ENCODE data around the gene SYP. TPM values are rescaled to one million over a fixed set of nuclear protein-coding genes. Genes with fewer than 3 reads are reported as not detected.

The SYP gene
- total and polyA plus RNA-seq, 10 donors, result 0.48 to 3.6 (median 1.5) TPM

DNA sequence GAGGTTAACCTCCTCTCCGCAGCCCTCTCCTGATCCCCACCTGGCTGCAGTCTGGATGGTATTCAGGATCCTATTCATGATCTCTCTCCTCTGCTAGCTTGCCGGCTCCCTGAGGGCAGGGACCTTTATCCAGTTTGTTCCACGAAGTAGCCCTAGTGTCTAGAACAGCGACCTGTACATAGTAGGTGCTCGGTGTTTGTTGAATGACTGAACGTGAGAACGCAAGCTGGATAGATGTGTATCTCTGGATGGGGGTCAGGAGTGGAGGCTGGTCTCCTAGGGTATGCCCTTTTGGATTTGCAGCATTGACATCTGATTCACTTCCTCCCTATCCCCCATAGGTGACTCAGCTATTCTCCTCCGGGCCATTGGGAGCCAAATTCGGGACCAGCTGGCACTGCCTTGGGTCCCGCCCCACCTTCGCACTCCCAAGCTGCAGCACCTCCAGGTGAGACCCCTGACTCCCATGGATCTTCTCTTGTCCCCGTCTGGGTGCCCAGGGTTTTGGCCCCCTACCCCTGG is 42.6 kb upstream of the SYP start:
- H3K27me3 ChIP-seq (replicated peaks in 1 of 7), result no peaks in the 10 kb centered on the region
- peaks cover 0 to 79% (median 40%) of the 10 kb centered on the region in 6 donors for H3K36me3 ChIP-seq
- no peak overlapping the region for H3K4me3 ChIP-seq
- H3K27ac ChIP-seq, result no peak overlapping the region
- no peak for DNase-seq
- TF ChIP-seq POLR2AphosphoS5 (IDR thresholded peaks at IDR 0.05) (no peak), POLR2A (IDR thresholded peaks at IDR 0.05) (no peak)
- TF ChIP-seq, protein P1, sequence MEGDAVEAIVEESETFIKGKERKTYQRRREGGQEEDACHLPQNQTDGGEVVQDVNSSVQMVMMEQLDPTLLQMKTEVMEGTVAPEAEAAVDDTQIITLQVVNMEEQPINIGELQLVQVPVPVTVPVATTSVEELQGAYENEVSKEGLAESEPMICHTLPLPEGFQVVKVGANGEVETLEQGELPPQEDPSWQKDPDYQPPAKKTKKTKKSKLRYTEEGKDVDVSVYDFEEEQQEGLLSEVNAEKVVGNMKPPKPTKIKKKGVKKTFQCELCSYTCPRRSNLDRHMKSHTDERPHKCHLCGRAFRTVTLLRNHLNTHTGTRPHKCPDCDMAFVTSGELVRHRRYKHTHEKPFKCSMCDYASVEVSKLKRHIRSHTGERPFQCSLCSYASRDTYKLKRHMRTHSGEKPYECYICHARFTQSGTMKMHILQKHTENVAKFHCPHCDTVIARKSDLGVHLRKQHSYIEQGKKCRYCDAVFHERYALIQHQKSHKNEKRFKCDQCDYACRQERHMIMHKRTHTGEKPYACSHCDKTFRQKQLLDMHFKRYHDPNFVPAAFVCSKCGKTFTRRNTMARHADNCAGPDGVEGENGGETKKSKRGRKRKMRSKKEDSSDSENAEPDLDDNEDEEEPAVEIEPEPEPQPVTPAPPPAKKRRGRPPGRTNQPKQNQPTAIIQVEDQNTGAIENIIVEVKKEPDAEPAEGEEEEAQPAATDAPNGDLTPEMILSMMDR (IDR thresholded peaks at IDR 0.05 in 8 of 11, conservative IDR thresholded peaks at IDR 0.05 in 3 of 11), result no peak
- peaks cover 0 to 21% (median 0%) of the 10 kb centered on the region in 6 donors for H3K4me1 ChIP-seq
- no peaks in the 10 kb centered on the region for H3K9me3 ChIP-seq
- intact Hi-C loops (cut with DNase I; ENCODE audit: low total_unique reads), result no loop called here
- 81 to 94% (median 88%) methylated on average over 6 to 12 of the region's 12 CpGs for WGBS, 5 donors

DNA sequence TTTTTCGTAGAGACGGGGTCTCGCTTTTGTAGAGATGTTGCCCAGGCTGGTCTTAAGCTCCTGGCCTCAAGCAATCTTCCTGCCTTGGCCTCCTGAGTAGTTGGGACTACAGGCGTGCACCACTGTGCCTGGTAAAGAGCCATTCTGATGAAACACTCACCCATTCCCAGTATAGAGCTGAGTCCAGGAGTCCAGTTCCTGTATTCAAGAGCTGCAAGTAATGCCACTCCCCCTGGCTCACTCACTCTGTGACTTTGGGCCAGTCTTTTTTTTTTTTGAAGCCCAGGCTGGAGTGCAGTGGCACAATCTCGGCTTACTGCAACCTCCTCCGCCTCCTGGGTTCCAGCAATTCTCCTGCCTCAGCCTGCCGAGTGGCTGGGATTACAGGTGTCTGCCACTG is 38.7 kb upstream of the SYP start:
- TF ChIP-seq POLR2AphosphoS5 (IDR thresholded peaks at IDR 0.05), result no peak
- TF ChIP-seq, protein P1 (IDR thresholded peaks at IDR 0.05 in 8 of 11, conservative IDR thresholded peaks at IDR 0.05 in 3 of 11), result no peak
- no peak for TF ChIP-seq POLR2A (IDR thresholded peaks at IDR 0.05)
- H3K36me3 ChIP-seq, result peaks cover 0 to 41% (median 16%) of the 10 kb centered on the region in 6 donors
- H3K4me1 ChIP-seq, result peaks cover 0 to 46% (median 13%) of the 10 kb centered on the region in 6 donors
- DNase-seq, result peak; percentile 28
- no peaks in the 10 kb centered on the region for H3K27me3 ChIP-seq (replicated peaks in 1 of 7)
- intact Hi-C loops (cut with DNase I; ENCODE audit: low total_unique reads), result no loop called here
- no peaks in the 10 kb centered on the region for H3K9me3 ChIP-seq
- H3K27ac ChIP-seq, result no peak overlapping the region
- 70 to 90% (median 77%) methylated on average over 6 to 7 of the region's 7 CpGs for WGBS, 5 donors
- H3K4me3 ChIP-seq, result no peak overlapping the region

DNA sequence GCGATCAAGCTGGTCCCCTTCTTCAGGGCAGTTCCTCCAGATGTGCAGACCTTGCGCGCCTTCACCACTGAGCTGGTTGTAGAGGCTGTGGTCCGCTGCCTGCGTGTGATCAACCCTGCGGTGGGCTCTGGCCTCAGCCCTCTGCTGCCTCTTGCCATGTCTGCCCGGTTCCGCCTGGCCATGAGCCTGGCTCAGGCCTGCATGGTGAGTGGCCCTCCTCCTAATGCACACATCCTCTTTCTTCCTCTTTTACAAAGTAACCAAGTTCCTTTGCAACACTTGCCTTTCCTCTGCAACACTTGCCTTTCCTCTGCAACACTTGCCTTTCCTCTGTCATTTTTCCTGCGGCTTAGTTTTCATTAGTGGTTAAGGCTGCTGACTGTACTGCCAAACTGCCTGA is 37.1 kb upstream of the SYP start:
- H3K27ac ChIP-seq, result peak overlapping the region in 7 of 8 donors; percentile 20 to 91 (median 85)
- peak; percentile 85 for DNase-seq
- 31 to 63% (median 37%) methylated on average over 6 to 9 of the region's 9 CpGs for WGBS, 5 donors
- H3K4me3 ChIP-seq, result no peak overlapping the region
- peaks cover 0 to 46% (median 13%) of the 10 kb centered on the region in 6 donors for H3K4me1 ChIP-seq
- peaks cover 0 to 24% (median 2%) of the 10 kb centered on the region in 6 donors for H3K36me3 ChIP-seq
- H3K27me3 ChIP-seq (replicated peaks in 1 of 7), result no peaks in the 10 kb centered on the region
- intact Hi-C loops (cut with DNase I; ENCODE audit: low total_unique reads), result no loop called here
- TF ChIP-seq POLR2A (IDR thresholded peaks at IDR 0.05) (no peak), POLR2AphosphoS5 (IDR thresholded peaks at IDR 0.05) (peak; percentile 47 to 59 (median 52))
- H3K9me3 ChIP-seq, result no peaks in the 10 kb centered on the region

DNA sequence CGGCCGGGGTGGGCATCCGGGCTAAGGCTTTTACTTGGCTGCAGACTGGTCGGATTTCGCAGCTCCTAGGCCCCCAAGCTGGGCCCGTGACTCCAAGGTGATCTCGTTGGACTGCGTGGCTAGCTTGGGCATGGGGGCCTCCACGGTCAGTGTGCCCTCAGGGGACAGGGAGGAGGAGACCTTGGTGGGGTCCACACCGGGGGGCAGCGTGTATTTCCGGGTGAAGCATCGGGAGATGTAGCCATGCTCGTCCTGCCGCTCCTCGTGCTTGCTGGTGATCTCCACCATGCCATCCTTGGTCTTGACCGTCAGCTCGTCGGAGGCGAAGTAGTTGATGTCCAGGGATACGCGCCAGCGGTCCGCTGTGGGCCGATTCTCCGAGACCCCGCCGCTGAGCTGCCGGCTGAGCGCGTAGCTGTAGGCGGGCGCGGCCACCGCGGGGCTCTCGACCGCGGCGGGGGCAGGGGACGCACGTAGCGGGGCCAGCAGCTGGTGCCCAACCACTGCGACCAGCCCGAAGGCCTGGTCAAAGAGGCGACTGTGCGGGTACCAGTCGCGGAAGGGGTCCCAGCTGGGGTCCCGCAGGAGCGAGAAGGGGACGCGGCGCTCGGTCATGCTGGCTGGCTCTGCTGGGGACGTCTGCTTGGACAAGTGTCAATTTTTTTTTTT is 34.0 kb upstream of the SYP start:
- intact Hi-C loops (cut with DNase I; ENCODE audit: low total_unique reads), result no loop called here
- no peak for DNase-seq
- H3K36me3 ChIP-seq, result peaks cover 0 to 6% (median 0%) of the 10 kb centered on the region in 6 donors
- no peaks in the 10 kb centered on the region for H3K27me3 ChIP-seq (replicated peaks in 1 of 7)
- no peak overlapping the region for H3K27ac ChIP-seq
- TF ChIP-seq, protein P1 (IDR thresholded peaks at IDR 0.05 in 8 of 11, conservative IDR thresholded peaks at IDR 0.05 in 3 of 11), result no peak
- TF ChIP-seq POLR2AphosphoS5 (IDR thresholded peaks at IDR 0.05) (no peak), POLR2A (IDR thresholded peaks at IDR 0.05) (no peak)
- H3K9me3 ChIP-seq, result no peaks in the 10 kb centered on the region
- H3K4me1 ChIP-seq, result peaks cover 0 to 53% (median 13%) of the 10 kb centered on the region in 6 donors
- H3K4me3 ChIP-seq, result no peak overlapping the region
- WGBS, 5 donors, result 65 to 83% (median 67%) methylated on average over 6 to 56 of the region's 56 CpGs

Measured in spleen (tissue), 11 donors.